Lower lobe of right lung (tissue), 2 donors: ENCODE results near the gene PRKN. TPM values are rescaled to one million over a fixed set of nuclear protein-coding genes. Genes with fewer than 3 reads are reported as not detected.

Experiments used
- ATAC-seq, 2 donors: fragments of 200-7000 bp; cut with Tn5 transposase; one replicate each; pipeline ENCODE4 v1.9.1; 2020 to 2022; ENCODE audit warnings: mild to moderate bottlenecking in 2 of 2, moderate library complexity in 2 of 2
- DNase-seq: peaks from one replicate; pipeline ENCODE4 v3.0.0-alpha.2; 2020
- H3K27ac ChIP-seq: fragments of 200-600 bp; one replicate; pipeline ENCODE4 v1.8.0; 2022
- H3K27me3 ChIP-seq: fragments of 200-600 bp; one replicate; pipeline ENCODE4 v1.8.0; 2022; ENCODE audit warnings: low read depth
- H3K36me3 ChIP-seq: fragments of 200-600 bp; one replicate; pipeline ENCODE4 v1.8.0; 2022; ENCODE audit warnings: mild to moderate bottlenecking
- H3K4me1 ChIP-seq: fragments of 200-600 bp; one replicate; pipeline ENCODE4 v1.8.0; 2022
- H3K4me3 ChIP-seq: fragments of 200-600 bp; one replicate; pipeline ENCODE4 v1.8.0; 2022; ENCODE audit warnings: mild to moderate bottlenecking
- H3K9me3 ChIP-seq: fragments of 200-600 bp; one replicate; pipeline ENCODE4 v1.8.0; 2022
- intact Hi-C: fragments of 100-400 bp; cut with DNase I; formaldehyde crosslinking; loops from one replicate; pipeline ENCODE4 v1.11.0; 2022
- total RNA-seq: library from RNA; stranded (reverse); fragmentation: NEBNext Ultra II Directional; extraction: Animal tissue kit (Norgen Biotek cat#: 25700); gene quantifications from one replicate; pipeline ENCODE4 v1.2.1, GENCODE V29; 2021
- TF ChIP-seq, protein P1 (sequence below): fragments of 200-600 bp; IDR thresholded peaks from one replicate; pipeline ENCODE4 v1.8.0; 2022; ENCODE audit warnings: antibody characterized with exemption, mild to moderate bottlenecking
- donor health status: DM: no; HTN: yes; CAD: no; lungs with severe emphysema.

PRKN gene
- total RNA-seq, 1 donor from 2014 or later: 6.1 TPM

DNA sequence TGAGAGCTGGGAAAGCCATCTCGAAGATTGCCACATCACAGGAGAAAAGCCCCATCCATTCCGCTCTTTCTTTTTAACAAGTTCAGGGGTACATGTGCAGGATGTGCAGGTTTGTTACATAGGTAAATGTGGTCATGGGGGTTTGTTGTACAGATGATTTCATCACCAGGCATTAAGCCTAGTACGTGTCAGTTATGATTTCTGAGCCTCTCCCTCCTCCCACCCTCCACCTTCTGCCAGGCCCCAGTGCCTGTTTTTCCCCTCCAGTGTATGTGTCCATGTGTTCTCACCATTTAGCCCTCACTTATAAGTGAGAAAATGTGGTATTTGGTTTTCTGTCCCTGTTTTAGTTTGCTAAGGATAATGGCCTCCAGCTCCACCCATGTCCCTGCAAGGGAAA lies 887.2 kb downstream of the PRKN start:
- Histone ChIP-seq H3K4me3 (no peak overlapping the region), H3K36me3 (no peaks in the 10 kb centered on the region), H3K27me3 (no peaks in the 10 kb centered on the region), H3K4me1 (no peaks in the 10 kb centered on the region), H3K9me3 (no peaks in the 10 kb centered on the region), H3K27ac (no peak overlapping the region)
- no peak for ATAC-seq
- intact Hi-C loops: no loop called here
- no peak for DNase-seq
- TF ChIP-seq, protein P1, sequence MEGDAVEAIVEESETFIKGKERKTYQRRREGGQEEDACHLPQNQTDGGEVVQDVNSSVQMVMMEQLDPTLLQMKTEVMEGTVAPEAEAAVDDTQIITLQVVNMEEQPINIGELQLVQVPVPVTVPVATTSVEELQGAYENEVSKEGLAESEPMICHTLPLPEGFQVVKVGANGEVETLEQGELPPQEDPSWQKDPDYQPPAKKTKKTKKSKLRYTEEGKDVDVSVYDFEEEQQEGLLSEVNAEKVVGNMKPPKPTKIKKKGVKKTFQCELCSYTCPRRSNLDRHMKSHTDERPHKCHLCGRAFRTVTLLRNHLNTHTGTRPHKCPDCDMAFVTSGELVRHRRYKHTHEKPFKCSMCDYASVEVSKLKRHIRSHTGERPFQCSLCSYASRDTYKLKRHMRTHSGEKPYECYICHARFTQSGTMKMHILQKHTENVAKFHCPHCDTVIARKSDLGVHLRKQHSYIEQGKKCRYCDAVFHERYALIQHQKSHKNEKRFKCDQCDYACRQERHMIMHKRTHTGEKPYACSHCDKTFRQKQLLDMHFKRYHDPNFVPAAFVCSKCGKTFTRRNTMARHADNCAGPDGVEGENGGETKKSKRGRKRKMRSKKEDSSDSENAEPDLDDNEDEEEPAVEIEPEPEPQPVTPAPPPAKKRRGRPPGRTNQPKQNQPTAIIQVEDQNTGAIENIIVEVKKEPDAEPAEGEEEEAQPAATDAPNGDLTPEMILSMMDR: no peak

DNA sequence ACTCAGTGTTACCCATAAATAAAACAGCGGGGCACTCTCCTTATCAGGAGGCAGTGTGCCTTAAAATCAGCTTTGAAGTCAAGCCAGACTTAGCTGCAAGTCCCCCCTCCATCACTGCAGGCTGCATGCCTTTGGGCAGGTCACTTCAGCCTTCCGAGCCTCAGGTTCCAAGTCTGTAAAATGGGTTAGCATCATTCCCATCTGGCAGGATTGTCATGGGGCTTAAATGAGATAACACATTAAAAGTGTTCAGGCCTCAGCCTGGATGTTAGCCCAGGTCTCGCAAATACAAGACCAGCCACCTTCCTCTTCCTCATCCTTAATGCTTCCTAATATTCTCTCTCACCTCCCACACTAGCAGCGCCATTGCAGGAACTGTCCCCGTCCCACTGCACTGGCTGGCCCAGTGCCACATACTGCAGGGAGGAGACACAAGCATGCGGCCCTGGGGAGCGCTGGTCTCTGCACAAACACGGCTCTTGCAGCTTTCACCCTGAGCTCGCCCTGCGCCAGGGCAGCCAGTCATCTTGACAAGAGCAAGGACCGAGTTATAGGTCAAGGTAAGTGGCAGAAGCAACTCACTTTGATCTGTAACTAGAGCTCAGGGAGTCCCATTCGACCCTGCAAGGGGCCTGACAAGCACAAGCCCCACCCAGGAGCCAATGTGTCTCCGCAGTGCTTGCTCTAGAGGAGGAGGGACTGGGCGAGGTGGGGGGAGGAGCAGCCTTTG lies 889.1 kb downstream of the PRKN start:
- Histone ChIP-seq H3K27me3 (no peaks in the 10 kb centered on the region), H3K4me1 (no peaks in the 10 kb centered on the region), H3K27ac (no peak overlapping the region), H3K36me3 (no peaks in the 10 kb centered on the region), H3K4me3 (no peak overlapping the region), H3K9me3 (no peaks in the 10 kb centered on the region)
- ATAC-seq (no peak), DNase-seq (no peak)
- intact Hi-C loops: no loop called here
- TF ChIP-seq, protein P1: no peak

DNA sequence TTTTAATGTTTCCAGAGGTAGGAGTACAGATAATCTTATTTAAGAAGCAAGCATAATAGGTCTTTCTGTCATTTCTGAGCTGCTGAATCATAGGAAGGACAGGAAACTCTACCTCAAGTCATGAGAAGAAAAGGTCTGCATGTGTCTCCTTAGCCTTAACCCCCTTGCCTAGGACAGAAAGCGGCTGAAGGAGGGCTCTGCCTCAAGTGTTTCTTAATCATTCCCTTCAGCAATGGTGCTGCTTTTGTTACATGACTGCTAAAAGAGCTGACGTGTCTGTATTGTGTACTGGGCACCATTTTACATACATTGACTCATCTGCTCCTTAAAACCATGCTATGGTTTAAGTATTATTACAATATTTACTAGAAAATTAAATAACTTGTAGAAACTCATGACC lies 889.7 kb downstream of the PRKN start:
- Histone ChIP-seq H3K36me3 (no peaks in the 10 kb centered on the region), H3K9me3 (no peaks in the 10 kb centered on the region), H3K27ac (no peak overlapping the region), H3K4me1 (no peaks in the 10 kb centered on the region), H3K4me3 (no peak overlapping the region), H3K27me3 (no peaks in the 10 kb centered on the region)
- no peak for DNase-seq
- TF ChIP-seq, protein P1: no peak
- no peak for ATAC-seq
- intact Hi-C loops: no loop called here

DNA sequence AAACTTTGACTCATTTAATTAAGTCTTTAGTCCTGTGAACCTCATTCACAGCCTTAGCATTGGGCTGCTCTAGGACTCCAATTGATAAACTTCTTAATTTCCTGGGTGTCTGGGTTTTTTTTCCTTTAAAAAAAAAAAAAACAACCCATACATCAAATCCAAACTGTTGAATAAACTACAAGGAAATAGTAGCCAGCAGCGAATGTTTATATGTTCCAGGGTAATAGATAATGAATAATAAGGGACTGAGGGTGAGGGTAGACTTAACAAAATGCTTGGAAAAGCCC lies 890.2 kb downstream of the PRKN start:
- intact Hi-C loops: no loop called here
- no peak overlapping the region for H3K4me3 ChIP-seq
- H3K27ac ChIP-seq: no peak overlapping the region
- H3K9me3 ChIP-seq: no peaks in the 10 kb centered on the region
- H3K4me1 ChIP-seq: no peaks in the 10 kb centered on the region
- H3K27me3 ChIP-seq: no peaks in the 10 kb centered on the region
- no peaks in the 10 kb centered on the region for H3K36me3 ChIP-seq
- ATAC-seq (no peak), DNase-seq (no peak)
- TF ChIP-seq, protein P1: no peak

DNA sequence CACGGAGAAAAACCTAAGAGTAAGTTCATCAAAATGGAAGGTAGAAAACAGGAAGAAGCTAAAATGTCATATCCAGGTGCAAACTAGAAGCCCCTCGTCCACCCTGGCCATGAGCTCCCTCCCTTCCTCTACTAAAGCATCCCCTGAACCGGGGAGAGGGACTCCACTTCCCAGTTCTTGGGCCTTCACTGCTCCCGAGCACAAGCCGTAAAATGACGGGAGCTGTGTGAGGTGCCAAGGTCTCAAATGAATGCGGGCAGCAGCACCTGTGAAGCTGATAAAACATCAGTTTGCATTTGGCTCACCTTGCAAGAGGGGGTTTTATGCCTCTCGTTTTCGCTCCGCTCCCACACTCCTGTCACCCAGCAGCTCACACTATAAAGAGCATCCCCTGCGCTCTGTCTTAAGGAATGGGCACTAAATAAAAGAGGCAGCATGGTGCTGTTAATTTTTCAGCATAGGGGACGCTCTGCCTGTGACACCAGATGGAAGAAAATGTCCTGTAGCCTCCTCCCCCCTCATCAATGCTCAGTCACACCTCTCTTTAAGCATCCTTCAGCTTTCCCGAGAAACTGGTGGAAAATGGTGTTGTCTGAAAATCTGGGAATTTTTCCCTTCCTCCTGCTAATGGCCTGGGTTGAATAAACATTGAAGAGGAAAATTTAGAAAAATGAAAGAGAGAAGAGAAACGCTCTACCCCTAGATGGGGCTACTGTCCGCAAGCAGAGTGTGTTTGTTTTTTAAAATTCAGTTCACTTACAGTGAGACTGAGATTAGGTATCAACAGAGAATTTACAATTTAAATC lies 890.7 kb downstream of the PRKN start:
- H3K4me1 ChIP-seq: no peaks in the 10 kb centered on the region
- TF ChIP-seq, protein P1: no peak
- no peak for DNase-seq
- no peaks in the 10 kb centered on the region for H3K36me3 ChIP-seq
- intact Hi-C loops: no loop called here
- H3K4me3 ChIP-seq: no peak overlapping the region
- ATAC-seq: no peak
- no peaks in the 10 kb centered on the region for H3K9me3 ChIP-seq
- no peaks in the 10 kb centered on the region for H3K27me3 ChIP-seq
- no peak overlapping the region for H3K27ac ChIP-seq
